Measurements from ENCODE around the gene PLPP7.

The PLPP7 gene

DNA sequence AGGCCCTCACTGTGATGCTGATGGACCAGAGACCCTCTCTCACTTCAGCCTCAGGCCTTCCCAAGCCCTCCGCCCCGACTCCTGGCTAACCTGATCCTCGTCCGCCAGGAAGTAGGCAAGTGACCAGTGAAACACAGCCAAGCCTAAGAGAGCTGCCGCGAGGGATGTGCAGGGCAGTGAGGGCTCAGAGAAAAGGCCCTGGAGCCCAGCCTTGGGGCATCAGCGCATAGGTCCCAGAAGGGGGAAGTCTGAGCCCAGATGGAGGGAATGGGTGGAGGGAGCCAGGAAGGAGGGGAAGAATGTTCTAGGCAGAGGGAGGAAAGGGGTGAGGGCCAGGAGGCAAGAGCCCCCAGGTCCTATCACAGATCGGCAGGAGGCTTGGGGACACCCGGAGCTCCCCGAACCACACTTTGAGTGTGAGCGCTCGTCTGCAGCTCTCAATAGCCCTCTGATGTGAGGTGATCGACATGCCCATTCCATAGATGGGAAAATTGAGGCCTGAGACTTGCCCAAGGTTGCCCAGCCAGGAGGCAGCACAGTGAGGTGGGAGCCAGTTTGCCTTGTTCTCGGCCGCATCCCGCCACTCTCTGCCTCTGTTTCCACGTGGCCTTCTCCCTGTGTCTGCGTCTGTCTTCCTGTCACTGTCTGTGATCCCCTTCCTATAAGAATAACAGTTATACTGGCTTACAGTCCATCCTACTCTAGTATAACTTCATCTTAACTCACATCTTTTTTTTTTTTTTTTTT lies 20.2 kb downstream of the PLPP7 start:
- Histone ChIP-seq H4K20me1 (ENCODE audit: insufficient read depth) (no peaks in the 10 kb centered on the region), H3K27me3 (ENCODE audit: insufficient read depth, low read depth) (peaks cover 4% of the 10 kb centered on the region; the same call in 1 of the 2 replicates), H3K9ac (no peak overlapping the region), H2AFZ (ENCODE audit: low read depth) (no peak overlapping the region), H3K4me2 (no peak overlapping the region), H3K4me1 (ENCODE audit: low read depth, poor library complexity, severe bottlenecking) (no peaks in the 10 kb centered on the region), H3K79me2 (ENCODE audit: insufficient read depth, low read depth) (no peaks in the 10 kb centered on the region), H3K27ac (no peak overlapping the region), H3K36me3 (ENCODE audit: insufficient read depth) (no peaks in the 10 kb centered on the region), H3K4me3 (IDR thresholded peaks at IDR 0.05; ENCODE audit: insufficient read depth, low read depth, low read length) (no peak overlapping the region)
- TF ChIP-seq, protein P1, sequence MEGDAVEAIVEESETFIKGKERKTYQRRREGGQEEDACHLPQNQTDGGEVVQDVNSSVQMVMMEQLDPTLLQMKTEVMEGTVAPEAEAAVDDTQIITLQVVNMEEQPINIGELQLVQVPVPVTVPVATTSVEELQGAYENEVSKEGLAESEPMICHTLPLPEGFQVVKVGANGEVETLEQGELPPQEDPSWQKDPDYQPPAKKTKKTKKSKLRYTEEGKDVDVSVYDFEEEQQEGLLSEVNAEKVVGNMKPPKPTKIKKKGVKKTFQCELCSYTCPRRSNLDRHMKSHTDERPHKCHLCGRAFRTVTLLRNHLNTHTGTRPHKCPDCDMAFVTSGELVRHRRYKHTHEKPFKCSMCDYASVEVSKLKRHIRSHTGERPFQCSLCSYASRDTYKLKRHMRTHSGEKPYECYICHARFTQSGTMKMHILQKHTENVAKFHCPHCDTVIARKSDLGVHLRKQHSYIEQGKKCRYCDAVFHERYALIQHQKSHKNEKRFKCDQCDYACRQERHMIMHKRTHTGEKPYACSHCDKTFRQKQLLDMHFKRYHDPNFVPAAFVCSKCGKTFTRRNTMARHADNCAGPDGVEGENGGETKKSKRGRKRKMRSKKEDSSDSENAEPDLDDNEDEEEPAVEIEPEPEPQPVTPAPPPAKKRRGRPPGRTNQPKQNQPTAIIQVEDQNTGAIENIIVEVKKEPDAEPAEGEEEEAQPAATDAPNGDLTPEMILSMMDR (conservative IDR thresholded peaks at IDR 0.05; ENCODE audit: low read depth, low read length), result no peak

DNA sequence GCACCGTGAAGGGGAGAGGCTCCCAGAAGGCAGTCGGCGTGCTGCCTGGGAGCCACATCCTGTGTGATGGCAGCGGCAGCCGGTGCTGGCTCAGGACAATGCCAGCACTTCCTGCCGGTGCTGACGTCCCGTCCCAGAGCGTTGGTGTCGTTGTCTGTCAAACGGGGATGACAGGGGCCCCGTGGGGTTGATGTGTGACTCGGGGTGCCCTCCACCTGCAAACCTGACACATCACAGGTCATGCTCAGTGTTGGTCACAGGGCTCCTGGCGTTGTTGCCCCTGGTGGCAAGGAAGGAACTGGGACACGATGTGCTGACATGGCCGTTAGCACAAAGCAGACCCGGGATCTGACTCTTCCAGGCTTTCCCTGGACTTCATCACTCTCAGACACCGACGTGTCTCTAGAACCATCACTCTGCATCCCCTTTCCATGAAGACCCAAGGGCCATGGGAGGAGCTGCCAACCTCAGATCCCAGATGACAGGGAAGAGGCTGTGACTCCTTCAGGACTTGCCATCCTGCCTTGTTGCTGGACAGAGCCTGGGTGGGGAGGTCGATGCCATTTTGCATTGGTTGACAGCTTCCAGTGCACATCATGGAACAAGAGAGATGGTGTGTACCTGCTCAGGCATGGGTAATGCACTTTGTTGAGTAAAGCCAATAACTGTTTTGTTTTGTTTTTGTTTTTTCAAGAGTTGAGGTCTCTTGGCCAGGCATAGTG lies 21.5 kb downstream of the PLPP7 start:
- peaks cover 4% of the 10 kb centered on the region; the same call in 1 of the 2 replicates for H3K27me3 ChIP-seq (ENCODE audit: insufficient read depth, low read depth)
- H3K9ac ChIP-seq, result no peak overlapping the region
- no peaks in the 10 kb centered on the region for H3K79me2 ChIP-seq (ENCODE audit: insufficient read depth, low read depth)
- H2AFZ ChIP-seq (ENCODE audit: low read depth), result no peak overlapping the region
- no peaks in the 10 kb centered on the region for H3K4me1 ChIP-seq (ENCODE audit: low read depth, poor library complexity, severe bottlenecking)
- H4K20me1 ChIP-seq (ENCODE audit: insufficient read depth), result no peaks in the 10 kb centered on the region
- TF ChIP-seq, protein P1 (conservative IDR thresholded peaks at IDR 0.05; ENCODE audit: low read depth, low read length), result no peak
- no peaks in the 10 kb centered on the region for H3K36me3 ChIP-seq (ENCODE audit: insufficient read depth)
- H3K27ac ChIP-seq, result no peak overlapping the region
- H3K4me2 ChIP-seq, result no peak overlapping the region
- no peak overlapping the region for H3K4me3 ChIP-seq (IDR thresholded peaks at IDR 0.05; ENCODE audit: insufficient read depth, low read depth, low read length)

DNA sequence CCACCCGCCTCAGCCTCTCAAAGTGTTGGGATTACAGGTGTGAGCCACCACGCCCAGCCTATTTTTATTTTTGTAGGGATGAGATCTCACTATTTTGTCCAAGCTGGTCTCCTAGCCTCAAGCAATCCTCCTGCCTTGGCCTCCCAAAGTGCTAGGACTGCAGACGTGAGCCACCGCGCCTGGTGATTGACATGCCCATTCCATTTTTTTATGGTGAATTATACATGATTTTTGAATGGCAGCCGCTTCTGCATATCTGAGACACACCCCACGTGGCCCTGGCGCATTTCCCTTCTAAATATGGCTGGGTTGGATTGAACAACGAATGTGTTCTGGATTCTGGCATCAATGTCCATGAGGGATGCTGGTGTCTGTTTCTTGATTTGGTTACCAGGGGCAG lies 22.7 kb downstream of the PLPP7 start:
- TF ChIP-seq, protein P1 (conservative IDR thresholded peaks at IDR 0.05; ENCODE audit: low read depth, low read length), result no peak
- Histone ChIP-seq H3K9ac (no peak overlapping the region), H3K4me3 (IDR thresholded peaks at IDR 0.05; ENCODE audit: insufficient read depth, low read depth, low read length) (no peak overlapping the region), H3K27ac (no peak overlapping the region), H3K36me3 (ENCODE audit: insufficient read depth) (no peaks in the 10 kb centered on the region), H3K27me3 (ENCODE audit: insufficient read depth, low read depth) (peaks cover 4% of the 10 kb centered on the region; the same call in 1 of the 2 replicates), H2AFZ (ENCODE audit: low read depth) (no peak overlapping the region), H3K4me2 (no peak overlapping the region), H3K79me2 (ENCODE audit: insufficient read depth, low read depth) (no peaks in the 10 kb centered on the region), H4K20me1 (ENCODE audit: insufficient read depth) (no peaks in the 10 kb centered on the region), H3K4me1 (ENCODE audit: low read depth, poor library complexity, severe bottlenecking) (no peaks in the 10 kb centered on the region)

DNA sequence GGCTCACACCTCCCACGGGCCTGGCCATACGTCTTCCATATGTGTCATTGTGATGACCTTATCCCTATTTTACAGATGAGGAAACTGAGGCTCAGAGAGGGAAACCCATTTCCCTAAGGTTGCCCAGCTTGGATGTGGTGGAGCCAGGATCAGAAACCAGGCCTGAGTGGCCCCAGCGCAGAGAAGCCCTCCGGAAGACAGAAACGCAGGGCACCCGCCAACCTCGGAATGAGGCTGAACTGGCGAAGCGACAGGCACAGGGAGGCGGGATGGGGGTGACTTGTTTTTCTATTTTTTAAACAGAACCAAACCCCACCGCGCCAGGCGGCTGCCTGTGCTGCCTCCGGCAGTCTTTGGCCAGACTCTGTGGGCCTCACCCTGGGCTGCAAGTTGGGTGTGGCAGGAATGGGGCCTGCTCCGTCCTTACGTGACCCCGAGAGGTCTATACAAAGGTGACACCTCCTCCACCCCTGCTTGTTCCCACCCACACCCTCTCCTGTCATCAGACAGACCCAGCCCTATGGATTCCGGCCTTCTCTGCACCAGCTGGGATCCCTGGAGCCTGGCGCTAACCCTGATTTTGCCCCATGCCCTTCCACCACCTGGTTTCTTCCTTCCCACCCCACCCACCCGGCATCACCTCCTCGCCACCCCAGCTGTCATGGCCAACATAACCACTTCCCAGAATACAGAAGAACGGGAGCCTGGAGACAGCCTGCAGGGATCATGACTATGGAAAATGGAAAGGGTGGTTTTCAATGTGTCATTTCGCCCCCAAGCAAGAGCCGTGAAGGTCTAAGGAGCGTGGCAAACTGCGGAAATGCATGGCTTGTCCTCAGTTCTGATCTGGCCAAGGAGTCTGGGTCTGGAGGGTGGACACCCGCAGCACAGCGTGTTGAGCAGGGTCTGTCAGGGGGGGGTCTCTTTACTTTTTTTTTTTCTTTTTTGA lies 23.6 kb downstream of the PLPP7 start:
- no peak overlapping the region for H3K27ac ChIP-seq
- no peak overlapping the region for H3K4me3 ChIP-seq (IDR thresholded peaks at IDR 0.05; ENCODE audit: insufficient read depth, low read depth, low read length)
- no peaks in the 10 kb centered on the region for H3K4me1 ChIP-seq (ENCODE audit: low read depth, poor library complexity, severe bottlenecking)
- peaks cover 4% of the 10 kb centered on the region; the same call in 1 of the 2 replicates for H3K27me3 ChIP-seq (ENCODE audit: insufficient read depth, low read depth)
- H3K79me2 ChIP-seq (ENCODE audit: insufficient read depth, low read depth), result no peaks in the 10 kb centered on the region
- H4K20me1 ChIP-seq (ENCODE audit: insufficient read depth), result no peaks in the 10 kb centered on the region
- TF ChIP-seq, protein P1 (conservative IDR thresholded peaks at IDR 0.05; ENCODE audit: low read depth, low read length), result no peak
- H2AFZ ChIP-seq (ENCODE audit: low read depth), result no peak overlapping the region
- no peak overlapping the region for H3K4me2 ChIP-seq
- H3K36me3 ChIP-seq (ENCODE audit: insufficient read depth), result no peaks in the 10 kb centered on the region
- H3K9ac ChIP-seq, result no peak overlapping the region
